D721Med (cell line): ENCODE results near the gene TMEM117.

Experiments used
- DNase-seq: peaks from one replicate; pipeline ENCODE4 v3.0.0; 2011; ENCODE audit warnings: low spot score; ENCODE audit not compliant: insufficient read length
- FAIRE-seq: peaks from 2 replicates; lab custom pipeline; 2011; peaks lifted over from hg19 to GRCh38; lab: Jason Lieb, UNC
- CTCF ChIP-seq: IDR thresholded peaks from 2 replicates; pipeline ENCODE4 v1.5.1; 2012; ENCODE audit warnings: mild to moderate bottlenecking, control low read depth; ENCODE audit not compliant: insufficient read depth; ENCODE audit errors: missing control alignments

Gene TMEM117

GRCh38 chr12:43835656-43836474 lies at the start of gene TMEM117:
Gene TMEM117, plus strand, starts transcription at chr12:43836081.
- FAIRE-seq (no peak), DNase-seq (no peak)
- TF ChIP-seq CTCF, result no peak

DNA sequence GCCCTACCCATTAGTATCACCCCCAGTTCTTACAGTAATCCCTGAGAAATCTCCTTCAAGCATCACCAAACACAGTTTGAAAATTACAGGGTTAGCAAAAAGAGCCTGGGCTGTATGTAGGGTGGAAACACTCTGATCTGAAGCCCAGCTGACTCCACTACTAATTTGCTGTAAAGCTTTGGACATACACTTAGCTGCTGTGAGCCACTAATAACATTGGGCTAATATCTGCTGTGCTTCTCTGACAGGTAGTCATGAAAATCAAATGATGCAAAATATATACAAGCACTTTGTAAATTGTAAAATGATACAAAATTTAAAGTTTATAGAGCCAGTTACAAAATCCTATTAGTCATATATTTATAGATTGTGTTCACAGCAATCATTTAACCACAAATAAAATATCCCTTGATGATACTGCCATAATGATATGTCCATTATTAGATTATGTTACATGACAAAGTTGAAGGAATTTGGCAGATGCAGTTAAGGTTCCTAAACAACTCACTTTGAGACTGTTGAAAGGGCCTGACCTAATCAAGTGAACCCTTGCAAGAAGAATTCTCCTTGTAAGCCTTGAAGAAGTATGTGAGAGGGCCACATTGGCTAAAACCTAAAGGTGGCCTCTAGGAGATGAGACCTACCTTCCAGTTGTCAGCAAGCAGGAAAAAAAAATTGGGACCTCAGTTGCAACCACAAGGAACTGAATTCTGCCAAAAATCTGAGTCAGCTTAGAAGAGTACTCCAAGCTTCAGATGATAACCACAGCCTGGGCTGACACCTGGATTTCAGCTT lies 48.8 kb upstream of the TMEM117 start:
- no peak for DNase-seq
- TF ChIP-seq CTCF, result no peak
- no peak for FAIRE-seq

- no peak for TF ChIP-seq CTCF
- DNase-seq, result no peak
- no peak for FAIRE-seq
Measured at GRCh38 chr12:43789941-43790340, 45.9 kb upstream of the TMEM117 start.

- TF ChIP-seq CTCF, result no peak
- DNase-seq, result no peak
- no peak for FAIRE-seq
Measured at GRCh38 chr12:43795716-43796280, 40.1 kb upstream of the TMEM117 start.

DNA sequence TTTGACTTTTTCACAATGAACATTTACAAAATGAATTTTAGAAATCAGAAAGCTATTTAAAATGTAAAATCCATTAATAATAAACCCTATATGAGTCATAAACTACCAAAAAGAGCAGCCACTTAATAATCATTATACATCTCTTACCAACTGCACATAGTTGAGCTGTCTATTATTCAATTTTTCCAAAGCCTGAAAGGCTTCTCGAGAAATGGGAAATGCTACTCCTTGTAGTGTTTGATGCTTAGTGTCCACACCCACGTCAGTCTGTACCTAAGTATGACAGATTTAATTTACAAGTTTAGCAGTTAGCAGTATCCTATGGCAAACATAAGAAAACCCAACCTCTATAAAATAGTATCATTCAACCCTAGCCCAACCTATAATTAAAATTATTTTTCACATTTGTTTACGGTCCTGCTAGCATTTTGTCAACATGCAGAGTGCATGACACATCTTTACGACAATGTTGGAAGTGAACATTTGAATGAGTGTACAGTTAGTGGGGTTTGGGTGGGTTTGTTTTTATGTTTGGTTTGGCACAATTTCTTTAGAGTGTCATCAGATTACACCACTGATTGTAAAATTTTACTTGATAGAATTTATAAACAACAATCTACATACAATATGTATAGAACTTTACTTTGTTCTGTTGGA lies 38.2 kb upstream of the TMEM117 start:
- no peak for TF ChIP-seq CTCF
- FAIRE-seq (no peak), DNase-seq (no peak)

DNA sequence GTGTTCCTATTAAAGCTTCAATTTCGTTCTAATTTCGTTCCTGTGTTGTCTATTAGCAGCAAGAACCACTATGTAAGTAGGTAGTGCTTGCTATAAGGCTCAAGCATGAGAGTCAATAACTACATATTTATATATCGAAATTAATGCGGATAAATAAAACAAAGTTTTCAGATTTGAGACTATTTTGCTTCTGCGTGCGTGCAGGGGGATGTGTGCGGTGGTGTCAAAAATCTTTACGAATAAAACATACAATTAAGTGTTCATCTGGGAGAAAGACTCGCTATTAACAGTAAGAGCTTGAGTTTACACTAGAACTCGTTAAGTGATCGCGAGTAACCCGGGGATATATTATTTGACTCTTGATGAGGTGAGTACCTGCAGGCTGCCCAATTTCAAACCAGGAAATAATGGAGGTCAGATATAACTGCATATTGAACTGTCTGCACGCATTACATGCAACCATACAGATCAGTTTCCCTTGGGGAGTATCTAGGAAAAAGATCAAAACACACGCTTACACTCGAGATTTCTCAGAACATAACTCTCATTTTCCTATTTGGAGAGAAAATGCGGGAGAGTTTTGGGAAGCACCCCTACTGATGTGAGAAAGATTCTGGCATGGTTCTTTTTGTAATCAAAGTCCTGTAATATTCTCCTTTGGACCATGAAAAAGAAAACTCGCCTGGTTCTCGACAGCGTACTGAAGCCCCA lies 30.6 kb upstream of the TMEM117 start:
- FAIRE-seq, result no peak
- no peak for DNase-seq
- no peak for TF ChIP-seq CTCF
